Omental fat pad (tissue), 4 donors: ENCODE measurements around the gene NLK. TPM values are rescaled to one million over a fixed set of nuclear protein-coding genes. Genes with fewer than 3 reads are reported as not detected.
"Not testable (repeated sequence)": the region's sequence is repeated elsewhere in the genome, so short reads cannot be mapped to it uniquely, and the experiment has no call there.

Experiments used
- ATAC-seq: fragments of 150-250 bp; one replicate; pipeline ENCODE4 v1.9.1; 2016; ENCODE audit warnings: mild to moderate bottlenecking, moderate library complexity; ENCODE audit not compliant: low FRiP score
- DNase-seq: peaks from one replicate; pipeline ENCODE4 v3.0.0-alpha.2; 2019; ENCODE audit warnings: low spot score
- total RNA-seq, 4 donors: library from RNA; depleted of rRNA; stranded (reverse); fragments of >200 nt; gene quantifications; one replicate each; pipeline ENCODE4 v1.1.0, GENCODE V29; 2016
- TF ChIP-seq, protein P1 (sequence below), 3 donors: fragments of 450-650 bp; IDR thresholded peaks; one replicate each; pipeline ENCODE4 v1.5.1; 2016 to 2017; ENCODE audit warnings: antibody characterized with exemption in 3 of 3, mild to moderate bottlenecking in 3 of 3, moderate library complexity in 2 of 3

NLK gene
- total RNA-seq, 4 donors from 2014 or later = 15.9 to 32.5 (median 25.0) TPM

GRCh38 chr17:28174352-28175046 lies 132.0 kb downstream of the NLK start:
- DNase-seq = no peak
- ATAC-seq = no peak
- TF ChIP-seq, protein P1, sequence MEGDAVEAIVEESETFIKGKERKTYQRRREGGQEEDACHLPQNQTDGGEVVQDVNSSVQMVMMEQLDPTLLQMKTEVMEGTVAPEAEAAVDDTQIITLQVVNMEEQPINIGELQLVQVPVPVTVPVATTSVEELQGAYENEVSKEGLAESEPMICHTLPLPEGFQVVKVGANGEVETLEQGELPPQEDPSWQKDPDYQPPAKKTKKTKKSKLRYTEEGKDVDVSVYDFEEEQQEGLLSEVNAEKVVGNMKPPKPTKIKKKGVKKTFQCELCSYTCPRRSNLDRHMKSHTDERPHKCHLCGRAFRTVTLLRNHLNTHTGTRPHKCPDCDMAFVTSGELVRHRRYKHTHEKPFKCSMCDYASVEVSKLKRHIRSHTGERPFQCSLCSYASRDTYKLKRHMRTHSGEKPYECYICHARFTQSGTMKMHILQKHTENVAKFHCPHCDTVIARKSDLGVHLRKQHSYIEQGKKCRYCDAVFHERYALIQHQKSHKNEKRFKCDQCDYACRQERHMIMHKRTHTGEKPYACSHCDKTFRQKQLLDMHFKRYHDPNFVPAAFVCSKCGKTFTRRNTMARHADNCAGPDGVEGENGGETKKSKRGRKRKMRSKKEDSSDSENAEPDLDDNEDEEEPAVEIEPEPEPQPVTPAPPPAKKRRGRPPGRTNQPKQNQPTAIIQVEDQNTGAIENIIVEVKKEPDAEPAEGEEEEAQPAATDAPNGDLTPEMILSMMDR (IDR thresholded peaks at IDR 0.05) = no peak

GRCh38 chr17:28177351-28177750 lies 134.9 kb downstream of the NLK start:
- DNase-seq = no peak
- ATAC-seq = no peak
- TF ChIP-seq, protein P1 (IDR thresholded peaks at IDR 0.05) = no peak

GRCh38 chr17:28178800-28179199 lies 136.3 kb downstream of the NLK start:
- ATAC-seq (no peak), DNase-seq (no peak)
- TF ChIP-seq, protein P1 (IDR thresholded peaks at IDR 0.05) = no peak

DNA sequence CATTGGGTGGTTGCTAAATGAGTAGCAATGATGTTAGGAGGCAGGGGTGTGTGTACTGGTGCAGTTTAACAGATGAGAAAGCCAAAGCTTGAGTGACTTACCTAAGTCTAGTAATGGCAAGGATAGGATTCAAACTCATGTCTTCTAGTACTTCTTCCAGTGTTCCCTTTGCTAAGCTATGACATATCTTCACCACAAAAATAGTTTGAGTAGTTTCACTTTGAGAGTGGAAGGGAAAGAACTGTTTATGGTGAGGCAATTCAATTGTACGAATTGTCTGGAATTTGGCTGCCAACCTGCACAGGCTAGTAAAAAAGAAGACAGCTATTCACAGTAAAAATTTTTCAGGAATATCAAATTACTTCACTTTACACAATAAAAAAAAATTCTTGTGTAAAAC lies 138.0 kb downstream of the NLK start:
- TF ChIP-seq, protein P1 (IDR thresholded peaks at IDR 0.05) = no peak
- DNase-seq (no peak), ATAC-seq (no peak)

DNA sequence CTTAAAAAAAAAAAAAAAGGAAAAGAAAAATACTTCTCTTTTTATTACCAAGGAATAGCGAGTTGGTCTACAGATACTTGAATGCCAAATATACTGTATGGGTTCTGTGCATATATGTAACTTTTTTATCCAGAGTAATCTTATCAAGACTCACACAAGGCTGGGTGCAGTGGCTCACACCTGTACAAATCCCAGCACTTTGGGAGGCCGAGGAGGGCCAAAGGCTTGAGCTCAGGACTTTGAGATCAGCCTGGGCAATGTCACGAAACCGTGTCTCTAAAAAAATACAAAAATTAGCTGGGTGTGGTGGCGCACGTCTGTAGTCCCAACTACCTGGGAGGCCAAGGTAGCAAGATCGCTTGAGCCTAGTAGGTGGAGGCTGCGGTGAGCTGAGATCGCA lies 139.1 kb downstream of the NLK start:
- DNase-seq (no peak), ATAC-seq (no peak)
- TF ChIP-seq, protein P1 (IDR thresholded peaks at IDR 0.05) = no peak

GRCh38 chr17:28182559-28182958 lies 140.1 kb downstream of the NLK start:
- TF ChIP-seq, protein P1 (IDR thresholded peaks at IDR 0.05) = no peak
- DNase-seq (no peak), ATAC-seq (no peak)

DNA sequence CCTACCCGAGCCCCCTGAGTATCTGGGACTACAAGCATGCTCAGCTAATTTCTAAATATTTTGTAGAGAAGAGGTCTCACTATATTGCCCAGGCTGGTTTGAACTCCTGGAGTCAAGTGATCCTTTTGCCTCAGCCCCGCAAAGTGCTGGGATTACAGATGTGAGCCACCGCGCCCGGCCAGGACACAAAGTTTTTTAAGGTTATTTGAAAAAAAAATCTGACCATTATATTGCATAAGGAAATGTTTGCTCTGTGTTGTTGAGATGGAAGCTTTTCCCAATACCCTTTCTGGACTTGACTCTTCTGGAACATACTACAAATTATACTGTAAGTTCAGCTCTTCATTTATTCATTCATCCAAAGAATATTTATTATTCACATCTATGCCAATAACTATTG lies 143.2 kb downstream of the NLK start:
- TF ChIP-seq, protein P1 (IDR thresholded peaks at IDR 0.05) = no peak
- DNase-seq (no peak), ATAC-seq (no peak)

- DNase-seq, ATAC-seq: not testable (repeated sequence)
These were observed 144.0 kb downstream of the NLK start for GRCh38 chr17:28186472-28186871.
